HG02981 (cell line): Measurements from ENCODE around the gene TM4SF18.
"Not testable (repeated sequence)": the region's sequence is repeated elsewhere in the genome, so short reads cannot be mapped to it uniquely, and the experiment has no call there.

Experiments
- ATAC-seq: cut with Tn5 transposase; IDR thresholded peaks from one replicate; pipeline ENCODE4 v1.9.1; 2021; ENCODE audit warnings: mild to moderate bottlenecking, moderate library complexity; ENCODE audit not compliant: unreplicated experiment

The TM4SF18 gene

GRCh38 chr3:149368674-149369497 is 35.5 kb upstream of the TM4SF18 start:
- ATAC-seq, result no peak

- no peak for ATAC-seq
Measured at GRCh38 chr3:149368201-149368673, 34.8 kb upstream of the TM4SF18 start.

- ATAC-seq, result no peak
Measured at GRCh38 chr3:149366941-149367840, 33.8 kb upstream of the TM4SF18 start.

GRCh38 chr3:149366031-149366430 is 32.6 kb upstream of the TM4SF18 start:
- no peak for ATAC-seq

GRCh38 chr3:149364624-149365023 is 31.2 kb upstream of the TM4SF18 start:
- ATAC-seq, result no peak

- no peak for ATAC-seq
Measured at GRCh38 chr3:149363053-149363452, 29.6 kb upstream of the TM4SF18 start.

- no peak for ATAC-seq
Measured at GRCh38 chr3:149362366-149362765, 28.9 kb upstream of the TM4SF18 start.

GRCh38 chr3:149356630-149357029 is 23.2 kb upstream of the TM4SF18 start:
- ATAC-seq, result no peak

- no peak for ATAC-seq
Measured at GRCh38 chr3:149356044-149356592, 22.7 kb upstream of the TM4SF18 start.

GRCh38 chr3:149353581-149354184 is 20.2 kb upstream of the TM4SF18 start:
- ATAC-seq, result no peak

GRCh38 chr3:149352556-149352955 is 19.1 kb upstream of the TM4SF18 start:
- ATAC-seq, result peak; percentile 91

- no peak for ATAC-seq
Measured at GRCh38 chr3:149343951-149344350, 10.5 kb upstream of the TM4SF18 start.

GRCh38 chr3:149342413-149343380 is 9.3 kb upstream of the TM4SF18 start:
- ATAC-seq, result no peak

GRCh38 chr3:149340310-149340933 is 7.0 kb upstream of the TM4SF18 start:
- no peak for ATAC-seq

- ATAC-seq, result no peak
Measured at GRCh38 chr3:149339931-149340309, 6.5 kb upstream of the TM4SF18 start.

GRCh38 chr3:149337486-149337885 is 4.0 kb upstream of the TM4SF18 start:
- ATAC-seq, result not testable (repeated sequence)

GRCh38 chr3:149336925-149337324 is 3.5 kb upstream of the TM4SF18 start:
- ATAC-seq, result no peak

GRCh38 chr3:149332771-149333170 is 665 bp downstream of the TM4SF18 start:
- ATAC-seq, result no peak

GRCh38 chr3:149332227-149332765 is 1.1 kb downstream of the TM4SF18 start:
- ATAC-seq, result no peak
